Thyroid gland (tissue), 4 donors: ENCODE results near the gene CDK8.

ENCODE experiments used
- POLR2A ChIP-seq, 2 donors: fragments of 450-650 bp; IDR thresholded peaks; one replicate each; pipeline ENCODE4 v1.6.1; 2017; ENCODE audit warnings: antibody characterized with exemption in 2 of 2, mild to moderate bottlenecking in 2 of 2, moderate library complexity in 1 of 2
- TF ChIP-seq, protein P1 (sequence below), 6 experiments: fragments of 200-600 bp in 3 of 6; fragments of 450-650 bp in 3 of 6; sonication (generic) in 3 of 6; IDR thresholded peaks; one replicate each; pipeline ENCODE4 v1.5.1; 2016 to 2019; ENCODE audit warnings: antibody characterized with exemption in 6 of 6, mild to moderate bottlenecking in 2 of 6, inconsistent platforms in 1 of 6, moderate library complexity in 1 of 6

DNA sequence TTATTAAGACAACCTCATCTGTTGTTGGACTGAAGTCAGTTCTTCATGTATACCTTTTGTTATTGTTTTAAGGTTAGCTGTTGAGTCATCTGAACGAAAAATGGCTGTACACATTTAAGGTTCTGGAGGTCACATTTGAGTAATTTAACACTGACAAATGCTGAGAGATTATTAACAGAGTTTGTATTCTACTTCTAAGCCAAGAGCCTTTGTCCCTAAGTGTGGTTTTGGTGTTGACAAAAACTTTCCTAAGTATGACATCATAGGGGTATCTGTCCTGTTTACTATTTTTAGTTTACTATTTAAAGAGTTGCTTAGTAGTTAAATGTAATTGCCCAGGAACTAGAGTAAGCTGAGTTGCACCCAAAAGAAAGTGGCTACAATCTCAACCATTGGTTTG is 71.9 kb downstream of the CDK8 start:
- TF ChIP-seq, protein P1, sequence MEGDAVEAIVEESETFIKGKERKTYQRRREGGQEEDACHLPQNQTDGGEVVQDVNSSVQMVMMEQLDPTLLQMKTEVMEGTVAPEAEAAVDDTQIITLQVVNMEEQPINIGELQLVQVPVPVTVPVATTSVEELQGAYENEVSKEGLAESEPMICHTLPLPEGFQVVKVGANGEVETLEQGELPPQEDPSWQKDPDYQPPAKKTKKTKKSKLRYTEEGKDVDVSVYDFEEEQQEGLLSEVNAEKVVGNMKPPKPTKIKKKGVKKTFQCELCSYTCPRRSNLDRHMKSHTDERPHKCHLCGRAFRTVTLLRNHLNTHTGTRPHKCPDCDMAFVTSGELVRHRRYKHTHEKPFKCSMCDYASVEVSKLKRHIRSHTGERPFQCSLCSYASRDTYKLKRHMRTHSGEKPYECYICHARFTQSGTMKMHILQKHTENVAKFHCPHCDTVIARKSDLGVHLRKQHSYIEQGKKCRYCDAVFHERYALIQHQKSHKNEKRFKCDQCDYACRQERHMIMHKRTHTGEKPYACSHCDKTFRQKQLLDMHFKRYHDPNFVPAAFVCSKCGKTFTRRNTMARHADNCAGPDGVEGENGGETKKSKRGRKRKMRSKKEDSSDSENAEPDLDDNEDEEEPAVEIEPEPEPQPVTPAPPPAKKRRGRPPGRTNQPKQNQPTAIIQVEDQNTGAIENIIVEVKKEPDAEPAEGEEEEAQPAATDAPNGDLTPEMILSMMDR (IDR thresholded peaks at IDR 0.05), result no peak
- no peak for TF ChIP-seq POLR2A (IDR thresholded peaks at IDR 0.05)
